PC-9 (cell line): ENCODE measurements around the gene DPH1.

ENCODE experiments used
- CTCF ChIP-seq: fragments of 200-600 bp; sonication (generic); conservative IDR thresholded peaks from 2 replicates; pipeline ENCODE4 v1.6.1; 2017; ENCODE audit warnings: mixed run types, antibody characterized with exemption, mild to moderate bottlenecking, moderate library complexity
- EZH2 ChIP-seq: fragments of 200-600 bp; sonication (generic); IDR thresholded peaks from 2 replicates; pipeline ENCODE4 v1.8.0; 2017; ENCODE audit warnings: antibody characterized with exemption, low read depth

- TF ChIP-seq EZH2 (no peak), CTCF (no peak)
Measured at GRCh38 chr17:2020721-2021120, 9.2 kb upstream of the DPH1 start.
